NAMALWA (cell line): Measurements from ENCODE around the gene WDR7.

Source experiments
- DNase-seq: peaks from one replicate; pipeline ENCODE4 v3.0.0-alpha.2; 2015; ENCODE audit warnings: low spot score

The WDR7 gene

GRCh38 chr18:56722518-56722917 is 71.4 kb downstream of the WDR7 start:
- DNase-seq = no peak

GRCh38 chr18:56723068-56723467 is 71.9 kb downstream of the WDR7 start:
- DNase-seq = no peak

GRCh38 chr18:56723706-56724105 is 72.5 kb downstream of the WDR7 start:
- DNase-seq = no peak

GRCh38 chr18:56726906-56727305 is 75.7 kb downstream of the WDR7 start:
- no peak for DNase-seq

GRCh38 chr18:56727399-56727798 is 76.2 kb downstream of the WDR7 start:
- no peak for DNase-seq

- DNase-seq = no peak
These were observed 77.6 kb downstream of the WDR7 start for GRCh38 chr18:56728741-56729140.

- DNase-seq = no peak
These were observed 87.0 kb downstream of the WDR7 start for GRCh38 chr18:56738184-56738583.

GRCh38 chr18:56739731-56740130 is 88.6 kb downstream of the WDR7 start:
- no peak for DNase-seq

GRCh38 chr18:56740645-56741044 is 89.5 kb downstream of the WDR7 start:
- no peak for DNase-seq

- no peak for DNase-seq
These were observed 90.5 kb downstream of the WDR7 start for GRCh38 chr18:56741685-56742084.

GRCh38 chr18:56743115-56743514 is 92.0 kb downstream of the WDR7 start:
- DNase-seq = no peak

- DNase-seq = no peak
These were observed 96.0 kb downstream of the WDR7 start for GRCh38 chr18:56747032-56747658.

GRCh38 chr18:56747857-56748256 is 96.7 kb downstream of the WDR7 start:
- DNase-seq = no peak

GRCh38 chr18:56748698-56749268 is 97.6 kb downstream of the WDR7 start:
- peak; percentile 67 for DNase-seq

GRCh38 chr18:56756966-56757365 is 105.8 kb downstream of the WDR7 start:
- DNase-seq = no peak

- DNase-seq = no peak
These were observed 118.9 kb downstream of the WDR7 start for GRCh38 chr18:56770097-56770496.

GRCh38 chr18:56770873-56771272 is 119.7 kb downstream of the WDR7 start:
- DNase-seq = no peak

- no peak for DNase-seq
These were observed 124.5 kb downstream of the WDR7 start for GRCh38 chr18:56775701-56776100.

- DNase-seq = no peak
These were observed 136.2 kb downstream of the WDR7 start for GRCh38 chr18:56787390-56787789.

- DNase-seq = peak; percentile 76
These were observed 138.1 kb downstream of the WDR7 start for GRCh38 chr18:56789004-56789888.

- no peak for DNase-seq
These were observed 138.7 kb downstream of the WDR7 start for GRCh38 chr18:56789889-56790180.

- no peak for DNase-seq
These were observed 144.2 kb downstream of the WDR7 start for GRCh38 chr18:56795381-56795780.

- DNase-seq = no peak
These were observed 148.6 kb downstream of the WDR7 start for GRCh38 chr18:56799756-56800155.
